Ishikawa (cell line): Measurements from ENCODE around the gene DAO.

ENCODE experiments used
- CEBPB ChIP-seq: IDR thresholded peaks from 2 replicates; pipeline ENCODE4 v1.6.1; 2012
- CREB1 ChIP-seq: IDR thresholded peaks from 2 replicates; pipeline ENCODE4 v1.6.1; 2012; ENCODE audit warnings: low read depth
- EGR1 ChIP-seq: IDR thresholded peaks from 2 replicates; pipeline ENCODE4 v1.6.1; 2012
- EP300 ChIP-seq: IDR thresholded peaks from 2 replicates; pipeline ENCODE4 v1.6.1; 2012; ENCODE audit warnings: borderline replicate concordance
- FOXM1 ChIP-seq: IDR thresholded peaks from 2 replicates; pipeline ENCODE4 v1.6.1; 2012; ENCODE audit warnings: low read depth, borderline replicate concordance
- MAX ChIP-seq: IDR thresholded peaks from 2 replicates; pipeline ENCODE4 v1.6.1; 2012
- NFIC ChIP-seq: IDR thresholded peaks from 2 replicates; pipeline ENCODE4 v1.6.1; 2012
- RAD21 ChIP-seq: IDR thresholded peaks from 2 replicates; pipeline ENCODE4 v1.6.1; 2012; ENCODE audit warnings: low read depth
- REST ChIP-seq: IDR thresholded peaks from 2 replicates; pipeline ENCODE4 v1.6.1; 2012; ENCODE audit warnings: low read depth, mild to moderate bottlenecking
- TAF1 ChIP-seq: IDR thresholded peaks from 2 replicates; pipeline ENCODE4 v1.6.1; 2012; ENCODE audit warnings: low read depth, mild to moderate bottlenecking
- TCF12 ChIP-seq: IDR thresholded peaks from 2 replicates; pipeline ENCODE4 v1.6.1; 2012; ENCODE audit warnings: low read depth
- TEAD4 ChIP-seq: IDR thresholded peaks from 2 replicates; pipeline ENCODE4 v1.6.1; 2012
- YY1 ChIP-seq: IDR thresholded peaks from 2 replicates; pipeline ENCODE4 v1.6.1; 2012; ENCODE audit warnings: low read depth
- ZBTB7A ChIP-seq: IDR thresholded peaks from 2 replicates; pipeline ENCODE4 v1.6.1; 2012; ENCODE audit warnings: low read depth
- TF ChIP-seq, protein P1 (sequence below): IDR thresholded peaks from 2 replicates; pipeline ENCODE4 v1.6.1; 2012

DAO gene

GRCh38 chr12:108838194-108839017 lies 41.5 kb upstream of the DAO start:
- no peak for TF ChIP-seq REST
- TF ChIP-seq TCF12, result peak; percentile 99
- TF ChIP-seq ZBTB7A, result no peak
- TF ChIP-seq TAF1, result no peak
- no peak for TF ChIP-seq CREB1
- TF ChIP-seq FOXM1, result peak; percentile 98
- TF ChIP-seq EGR1, result peak; percentile 34; the same call in 1 of the 2 replicates
- peak; percentile 97 for TF ChIP-seq TEAD4
- TF ChIP-seq, protein P1, sequence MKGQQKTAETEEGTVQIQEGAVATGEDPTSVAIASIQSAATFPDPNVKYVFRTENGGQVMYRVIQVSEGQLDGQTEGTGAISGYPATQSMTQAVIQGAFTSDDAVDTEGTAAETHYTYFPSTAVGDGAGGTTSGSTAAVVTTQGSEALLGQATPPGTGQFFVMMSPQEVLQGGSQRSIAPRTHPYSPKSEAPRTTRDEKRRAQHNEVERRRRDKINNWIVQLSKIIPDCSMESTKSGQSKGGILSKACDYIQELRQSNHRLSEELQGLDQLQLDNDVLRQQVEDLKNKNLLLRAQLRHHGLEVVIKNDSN, result peak; percentile 65
- 0 out of 2 replicates have a peak, but pooled peaks have one; percentile 39 for TF ChIP-seq YY1
- peak; percentile 100 for TF ChIP-seq EP300
- TF ChIP-seq CEBPB, result peak; percentile 58; the same call in 1 of the 2 replicates
- peak; percentile 99 for TF ChIP-seq NFIC
- TF ChIP-seq RAD21, result no peak; the same call in 1 of the 2 replicates
- TF ChIP-seq MAX, result peak; percentile 96

- TF ChIP-seq EGR1 (no peak), MAX (no peak), TAF1 (no peak), ZBTB7A (no peak), CREB1 (no peak), FOXM1 (no peak)
- TF ChIP-seq, protein P1, result no peak
These were observed 40.6 kb upstream of the DAO start for GRCh38 chr12:108839018-108839889.

GRCh38 chr12:108839890-108840230 lies 40.0 kb upstream of the DAO start:
- TF ChIP-seq EGR1 (no peak), RAD21 (no peak), YY1 (no peak), CREB1 (no peak)

DNA sequence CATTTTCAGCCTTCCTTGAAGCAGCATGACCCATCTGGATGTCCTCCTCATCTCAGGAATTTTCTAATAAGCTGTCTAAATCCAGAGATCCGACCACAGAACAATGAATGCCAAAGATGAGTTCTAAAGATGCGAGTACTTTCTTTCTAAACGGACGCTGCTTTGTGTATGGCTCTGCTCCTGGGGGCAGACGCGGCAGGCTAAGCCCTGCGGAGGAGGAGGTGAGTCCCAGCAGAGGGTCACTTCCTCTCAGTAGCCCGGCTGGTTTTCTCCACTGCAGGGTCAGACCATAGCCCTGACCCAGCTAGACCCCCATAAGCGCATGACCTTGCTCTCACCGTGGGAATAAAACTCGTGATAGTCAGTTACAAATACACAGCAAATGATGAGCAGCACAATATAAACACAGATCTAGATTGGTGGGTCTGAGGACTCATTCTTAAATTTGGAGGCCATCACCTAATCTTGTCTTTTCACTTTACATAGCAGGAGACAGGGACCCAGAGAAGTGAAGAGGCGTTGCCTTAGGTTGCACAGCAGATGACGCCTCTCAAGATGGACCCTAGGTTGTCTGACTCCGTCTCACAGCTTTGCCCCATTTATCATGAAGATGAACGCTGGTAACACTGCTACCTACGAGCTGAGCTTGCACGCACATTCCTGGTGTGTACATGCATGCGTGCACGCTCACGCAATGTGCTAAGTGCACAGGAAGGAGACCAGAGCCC lies 39.1 kb upstream of the DAO start:
- TF ChIP-seq EP300, result no peak
- no peak for TF ChIP-seq TAF1
- TF ChIP-seq NFIC, result no peak
- no peak for TF ChIP-seq TCF12
- no peak for TF ChIP-seq FOXM1
- no peak for TF ChIP-seq CEBPB
- no peak for TF ChIP-seq YY1
- TF ChIP-seq ZBTB7A, result no peak
- TF ChIP-seq TEAD4, result no peak

DNA sequence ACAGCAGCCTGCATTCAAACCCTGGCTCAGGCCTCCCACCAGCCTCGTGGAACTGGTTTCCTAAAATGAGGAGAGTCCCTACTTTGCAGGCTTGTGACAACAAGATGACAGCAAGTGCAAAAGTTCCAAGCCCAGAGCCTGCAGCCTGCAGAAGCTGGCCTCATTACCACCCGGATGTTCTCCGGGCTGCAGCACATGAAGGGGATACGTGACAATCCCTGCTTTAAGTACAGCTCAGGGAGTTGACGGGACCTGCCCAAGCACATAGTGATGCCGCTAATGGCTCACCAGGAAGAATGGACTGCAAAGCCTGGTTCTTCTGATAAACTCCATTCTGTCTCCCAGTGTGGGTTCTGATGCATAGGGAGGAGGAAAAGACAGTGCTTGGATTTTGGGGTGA lies 37.5 kb upstream of the DAO start:
- no peak for TF ChIP-seq ZBTB7A

- TF ChIP-seq EGR1 (no peak), EP300 (no peak), REST (no peak), NFIC (no peak), CREB1 (no peak), CEBPB (no peak), TAF1 (no peak), MAX (no peak), YY1 (no peak), TCF12 (no peak), RAD21 (no peak), TEAD4 (no peak), FOXM1 (no peak)
- TF ChIP-seq, protein P1, result no peak
These were observed 36.7 kb upstream of the DAO start for GRCh38 chr12:108843187-108843586.
